Measurements from ENCODE around the gene CLBA1.

The CLBA1 gene

GRCh38 chr14:104979758-104980610 is 5.6 kb upstream of the CLBA1 start:
- no peak for DNase-seq (ENCODE audit: low spot score)

- DNase-seq (ENCODE audit: low spot score): no peak
Measured at GRCh38 chr14:104980611-104981531, 4.7 kb upstream of the CLBA1 start.

- no peak for DNase-seq (ENCODE audit: low spot score)
Measured at GRCh38 chr14:104981699-104982541, 3.7 kb upstream of the CLBA1 start.

- no peak for DNase-seq (ENCODE audit: low spot score)
Measured at GRCh38 chr14:104982548-104983230, 2.9 kb upstream of the CLBA1 start.

GRCh38 chr14:104983231-104983721 is 2.3 kb upstream of the CLBA1 start:
- DNase-seq (ENCODE audit: low spot score): no peak

- no peak for DNase-seq (ENCODE audit: low spot score)
Measured at GRCh38 chr14:104984056-104984894, 1.3 kb upstream of the CLBA1 start.

- no peak for DNase-seq (ENCODE audit: low spot score)
Measured at GRCh38 chr14:104986487-104987164, 1.0 kb downstream of the CLBA1 start.

- no peak for DNase-seq (ENCODE audit: low spot score)
Measured at GRCh38 chr14:104989236-104989950, 3.8 kb downstream of the CLBA1 start.

GRCh38 chr14:104989951-104990303 is 4.3 kb downstream of the CLBA1 start:
- no peak for DNase-seq (ENCODE audit: low spot score)

- no peak for DNase-seq (ENCODE audit: low spot score)
Measured at GRCh38 chr14:104991896-104992230, 6.3 kb downstream of the CLBA1 start.

- DNase-seq (ENCODE audit: low spot score): no peak
Measured at GRCh38 chr14:104992501-104992900, 6.9 kb downstream of the CLBA1 start.

- DNase-seq (ENCODE audit: low spot score): no peak
Measured at GRCh38 chr14:104993306-104993705, 7.7 kb downstream of the CLBA1 start.

- DNase-seq (ENCODE audit: low spot score): no peak
Measured at GRCh38 chr14:104993808-104994591, 8.4 kb downstream of the CLBA1 start.

GRCh38 chr14:104994978-104995377 is 9.4 kb downstream of the CLBA1 start:
- no peak for DNase-seq (ENCODE audit: low spot score)

GRCh38 chr14:104996032-104996431 is 10.4 kb downstream of the CLBA1 start:
- DNase-seq (ENCODE audit: low spot score): no peak

GRCh38 chr14:104996483-104996882 is 10.9 kb downstream of the CLBA1 start:
- DNase-seq (ENCODE audit: low spot score): no peak

- DNase-seq (ENCODE audit: low spot score): no peak
Measured at GRCh38 chr14:104998801-104999200, 13.2 kb downstream of the CLBA1 start.

- DNase-seq (ENCODE audit: low spot score): no peak
Measured at GRCh38 chr14:104999361-104999760, 13.8 kb downstream of the CLBA1 start.
